K562 treated with DMSO at 1 percent for 48 hours (cell line): ENCODE data around the gene TUNAR. TPM values are rescaled to one million over a fixed set of nuclear protein-coding genes. Genes with fewer than 3 reads are reported as not detected.

Experiments used
- total RNA-seq: library from RNA; unstranded; fragments of 300-600 nt; gene quantifications from 2 replicates; pipeline ENCODE4 v1.2.3, GENCODE V29; 2022; ENCODE audit warnings: low replicate concordance; ENCODE audit errors: extremely low read depth

Gene TUNAR
- total RNA-seq: not detected in 2 replicates

GRCh38 chr14:95876761-95877538 lies at the start of gene TUNAR:
TUNAR (plus strand) TSS chr14:95876832.

Other genes with a start within 250 kb of the TUNAR start
- not detected in 2 replicates for gene TCL1B, start 190.4 kb upstream of the TUNAR start, total RNA-seq
- not detected in 2 replicates for gene TCL1A, start 162.7 kb upstream of the TUNAR start, total RNA-seq
- not detected in 2 replicates for gene C14orf132, start 162.5 kb downstream of the TUNAR start, total RNA-seq